ENCODE data around the gene ST6GALNAC5.

GRCh38 chr1:76957961-76958360 is 90.7 kb downstream of the ST6GALNAC5 start:
- no peak for TF ChIP-seq CTCF (IDR thresholded peaks at IDR 0.05; ENCODE audit: low read length)
- TF ChIP-seq EZH2 (optimal IDR thresholded peaks at IDR 0.05; ENCODE audit: low read depth, low read length) = no peak
- TF ChIP-seq EZH2phosphoT487 (IDR thresholded peaks at IDR 0.05; ENCODE audit: low read length) = no peak

All from MM.1S (cell line).